AG04449 (cell line): ENCODE measurements around the gene MRC2.

Experiments used
- CTCF ChIA-PET: fragments of 350-600 bp; formaldehyde crosslinking; extraction: SDS; loops from one replicate; lab custom pipeline; 2021; ENCODE audit warnings: antibody characterized with exemption; lab: Yijun Ruan, JAX
- POLR2A ChIA-PET: fragments of 400-600, 350-600 bp; formaldehyde crosslinking; extraction: SDS; loops from one replicate; lab custom pipeline; 2020; ENCODE audit warnings: antibody characterized with exemption, inconsistent platforms; lab: Yijun Ruan, JAX
- DNase-seq: peaks from one replicate; pipeline ENCODE4 v3.0.0-alpha.2; 2010; ENCODE audit warnings: low read depth, low spot score
- H3K4me3 ChIP-seq: 2 replicates; pipeline ENCODE4 v1.5.1; 2011; ENCODE audit warnings: low read depth, mild to moderate bottlenecking, control low read depth, low read length
- TF ChIP-seq, protein P1 (sequence below): IDR thresholded peaks from one replicate; pipeline ENCODE4 v1.5.1; 2011; ENCODE audit warnings: mild to moderate bottlenecking, moderate library complexity, low read length, control low read depth, inconsistent platforms; ENCODE audit not compliant: insufficient read depth; ENCODE audit errors: missing control alignments

Gene MRC2

DNA sequence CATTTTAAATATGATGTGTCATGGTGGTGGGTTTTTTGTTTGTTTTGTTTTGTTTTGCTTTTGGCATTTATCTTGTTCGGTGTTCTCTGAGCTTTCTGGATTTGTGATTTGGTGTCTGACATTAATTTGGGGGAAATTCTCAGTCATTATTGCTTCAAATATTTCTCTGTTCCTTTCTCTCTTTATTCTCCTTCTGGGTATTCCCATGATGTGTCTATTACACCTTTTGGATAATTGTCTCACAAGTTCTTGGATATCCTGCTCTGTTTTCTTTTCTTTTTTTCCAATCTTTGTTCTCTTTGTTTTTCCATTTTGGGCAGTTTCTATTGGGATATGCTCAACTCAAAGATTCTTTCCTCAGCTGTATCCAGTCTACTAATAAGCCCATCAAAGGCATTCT, 92.1 kb downstream of the MRC2 start:
- ChIA-PET CTCF (interaction anchor here (1.3 kb wide), 1 partner anchor 15 kb away, joined by 3 read pairs; no protein-coding TSS in a partner anchor), POLR2A (no interaction called here)

DNA sequence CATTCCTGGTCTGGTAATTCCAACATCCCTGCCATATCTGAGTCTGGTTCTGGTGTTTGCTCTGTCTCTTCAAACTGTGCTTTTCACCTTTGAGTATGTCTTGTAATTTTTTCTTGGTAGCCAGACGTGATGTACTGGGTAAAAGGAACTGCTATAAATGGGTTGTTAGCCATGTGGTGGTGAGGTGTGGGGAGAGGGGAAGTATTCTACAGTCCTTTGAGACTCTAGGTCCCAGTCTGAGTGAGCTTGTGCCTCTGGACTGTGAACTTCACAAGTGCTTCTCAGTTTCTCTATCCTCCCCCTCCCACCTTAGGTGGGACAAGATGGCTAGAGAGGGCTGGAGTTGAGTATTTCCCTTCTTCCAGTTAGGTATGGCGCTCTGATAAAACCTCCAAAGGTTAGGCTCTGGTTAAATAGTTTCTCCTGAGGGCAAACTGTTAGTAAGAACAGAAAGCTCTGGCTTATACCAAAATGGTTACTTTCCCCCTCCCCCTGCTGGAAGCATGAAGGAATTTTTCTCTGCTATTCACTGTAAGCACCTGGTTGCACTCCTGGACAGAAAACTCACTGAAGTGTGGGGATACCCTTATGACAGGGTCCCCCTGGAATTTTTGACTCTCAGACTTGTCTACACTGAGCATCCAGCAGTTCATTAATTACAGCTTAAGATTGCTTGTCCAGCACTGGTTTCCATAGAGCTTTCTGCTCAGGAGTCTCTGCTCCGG, 92.8 kb downstream of the MRC2 start:
- POLR2A ChIA-PET: no interaction called here
- no peak overlapping the region for H3K4me3 ChIP-seq
- TF ChIP-seq, protein P1, sequence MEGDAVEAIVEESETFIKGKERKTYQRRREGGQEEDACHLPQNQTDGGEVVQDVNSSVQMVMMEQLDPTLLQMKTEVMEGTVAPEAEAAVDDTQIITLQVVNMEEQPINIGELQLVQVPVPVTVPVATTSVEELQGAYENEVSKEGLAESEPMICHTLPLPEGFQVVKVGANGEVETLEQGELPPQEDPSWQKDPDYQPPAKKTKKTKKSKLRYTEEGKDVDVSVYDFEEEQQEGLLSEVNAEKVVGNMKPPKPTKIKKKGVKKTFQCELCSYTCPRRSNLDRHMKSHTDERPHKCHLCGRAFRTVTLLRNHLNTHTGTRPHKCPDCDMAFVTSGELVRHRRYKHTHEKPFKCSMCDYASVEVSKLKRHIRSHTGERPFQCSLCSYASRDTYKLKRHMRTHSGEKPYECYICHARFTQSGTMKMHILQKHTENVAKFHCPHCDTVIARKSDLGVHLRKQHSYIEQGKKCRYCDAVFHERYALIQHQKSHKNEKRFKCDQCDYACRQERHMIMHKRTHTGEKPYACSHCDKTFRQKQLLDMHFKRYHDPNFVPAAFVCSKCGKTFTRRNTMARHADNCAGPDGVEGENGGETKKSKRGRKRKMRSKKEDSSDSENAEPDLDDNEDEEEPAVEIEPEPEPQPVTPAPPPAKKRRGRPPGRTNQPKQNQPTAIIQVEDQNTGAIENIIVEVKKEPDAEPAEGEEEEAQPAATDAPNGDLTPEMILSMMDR: no peak
- CTCF ChIA-PET: interaction anchor here (0.8 to 1.0 kb wide), 2 partner anchors 14 to 102 kb away, joined by 3 to 4 read pairs; no protein-coding TSS in a partner anchor
- no peak for DNase-seq

More for the DNA sequence above, 92.1 kb downstream of the MRC2 start:
- DNase-seq: no peak
- H3K4me3 ChIP-seq: no peak overlapping the region
- TF ChIP-seq, protein P1: no peak

DNA sequence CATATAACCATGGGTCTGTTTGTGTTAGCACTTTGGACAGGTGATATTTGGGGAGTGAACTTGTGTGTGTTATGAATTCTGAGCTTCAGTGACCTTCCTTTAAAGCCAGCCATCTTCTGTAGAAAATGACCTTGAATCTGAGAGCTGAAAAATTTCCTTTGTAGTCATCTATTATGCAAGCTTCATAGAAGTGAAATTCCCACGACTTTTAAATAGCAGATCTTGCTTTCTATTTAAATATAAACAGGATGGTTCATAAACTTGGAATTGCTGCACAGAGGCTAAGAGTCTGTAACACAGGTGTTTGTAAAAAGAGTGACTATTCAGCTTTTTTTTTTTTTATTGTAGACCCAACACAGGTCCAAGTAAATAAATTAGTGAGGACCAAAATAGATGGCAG, 95.2 kb downstream of the MRC2 start:
- no peak for DNase-seq
- no peak overlapping the region for H3K4me3 ChIP-seq
- TF ChIP-seq, protein P1: no peak
- ChIA-PET CTCF (no interaction called here), POLR2A (no interaction called here)

DNA sequence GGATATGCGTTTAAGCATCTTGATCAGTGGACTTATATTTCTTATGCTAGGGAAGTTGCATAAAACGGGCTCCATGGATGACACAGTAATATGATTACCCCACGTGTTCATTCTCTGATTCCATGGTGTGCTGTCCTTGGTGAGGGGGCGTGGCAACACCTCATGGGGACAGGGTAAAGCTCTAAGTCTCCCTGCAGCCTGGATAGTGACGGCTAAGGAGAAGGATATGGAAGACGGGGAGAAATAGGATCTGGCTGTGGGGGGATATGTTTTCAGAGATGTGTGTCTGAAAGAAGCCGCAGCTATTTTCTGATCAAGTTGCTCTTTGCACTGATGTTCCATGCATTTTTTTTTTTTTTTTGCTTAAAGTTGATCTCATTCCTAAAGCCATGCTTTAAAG, 96.4 kb downstream of the MRC2 start:
- POLR2A ChIA-PET: interaction anchor here (0.6 kb wide), 1 partner anchor 25 kb away, joined by 3 read pairs; no protein-coding TSS in a partner anchor
- CTCF ChIA-PET: interaction anchor here (1.1 kb wide), 1 partner anchor 358 kb away, joined by 3 read pairs; no protein-coding TSS in a partner anchor
- DNase-seq: no peak
- no peak overlapping the region for H3K4me3 ChIP-seq
- TF ChIP-seq, protein P1: no peak

DNA sequence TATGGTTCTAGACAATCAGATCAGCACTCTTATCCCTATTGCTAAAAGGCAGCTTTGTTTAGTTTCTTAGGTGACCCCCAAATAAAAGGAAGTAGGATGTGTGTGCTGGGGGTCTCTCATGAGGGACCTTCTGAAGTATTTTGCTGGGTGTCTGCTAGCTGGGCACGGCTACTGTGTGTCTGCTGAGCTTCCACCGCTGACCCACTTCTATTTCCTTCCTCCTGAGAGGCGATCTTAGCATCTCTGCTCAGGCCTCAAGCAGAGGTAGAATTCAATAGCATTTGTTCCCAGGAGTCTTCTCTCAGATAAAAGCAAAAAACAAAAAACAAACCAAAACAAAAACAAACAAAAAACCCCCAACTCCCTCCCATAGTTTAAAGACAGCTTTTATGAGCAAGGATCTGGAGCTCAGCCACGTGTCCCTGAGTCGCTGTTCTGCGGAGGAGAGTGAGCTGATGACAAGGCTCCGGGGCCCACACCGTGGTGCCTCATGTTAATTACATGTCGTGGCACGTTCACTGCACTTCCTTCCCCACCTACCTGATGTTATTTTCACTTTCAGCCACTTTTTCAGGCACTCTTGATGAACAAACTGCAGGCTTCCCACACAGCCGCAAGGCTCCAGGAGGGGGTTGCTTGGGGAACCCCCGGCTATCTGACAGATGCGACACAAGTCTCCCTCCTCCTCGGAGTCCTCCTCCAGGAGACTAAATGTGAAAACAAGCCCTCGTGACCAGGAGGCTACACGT, 97.1 kb downstream of the MRC2 start:
- ChIA-PET CTCF (no interaction called here), POLR2A (interaction anchor here (0.6 kb wide), 1 partner anchor 24 kb away, joined by 3 read pairs; no protein-coding TSS in a partner anchor)
- no peak for DNase-seq
- TF ChIP-seq, protein P1: no peak
- no peak overlapping the region for H3K4me3 ChIP-seq

DNA sequence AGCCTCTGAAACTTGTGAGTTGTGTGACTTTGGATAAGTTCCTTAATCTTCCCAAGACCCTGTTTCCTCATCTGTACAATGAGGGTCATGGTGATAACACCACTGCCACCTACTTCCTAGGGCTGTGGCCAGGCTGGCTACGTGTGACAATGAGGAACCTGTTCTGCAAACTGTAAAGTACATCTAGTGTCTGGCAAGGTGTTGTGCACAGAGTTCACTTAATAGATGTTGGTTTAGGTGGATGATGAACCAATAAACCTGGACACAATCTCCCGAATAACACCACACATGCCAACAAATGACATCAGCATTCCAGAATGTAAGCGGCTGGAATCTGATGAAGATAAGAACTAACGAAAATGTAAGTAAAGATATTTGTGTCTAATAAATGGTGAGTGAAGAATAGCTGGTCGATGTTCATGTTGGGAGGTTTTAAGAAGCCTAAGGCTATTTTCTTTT, 98.3 kb downstream of the MRC2 start:
- ChIA-PET POLR2A (no interaction called here), CTCF (no interaction called here)

More for the DNA sequence above, 98.3 kb downstream of the MRC2 start:
- no peak overlapping the region for H3K4me3 ChIP-seq
- no peak for DNase-seq
- TF ChIP-seq, protein P1: no peak
